Left kidney (tissue), 2 donors: ENCODE measurements around the gene ZDHHC16. TPM values are rescaled to one million over a fixed set of nuclear protein-coding genes. Genes with fewer than 3 reads are reported as not detected.
"Not testable (repeated sequence)": the region's sequence is repeated elsewhere in the genome, so short reads cannot be mapped to it uniquely, and the experiment has no call there.

Experiments used
- DNase-seq: peaks from one replicate; pipeline ENCODE4 v3.0.0-alpha.2; 2013
- polyA plus RNA-seq: library from polyadenylated mRNA; unstranded; fragments of 120-200 nt; gene quantifications from one replicate; pipeline ENCODE4 v1.2.1, GENCODE V29; 2013; ENCODE audit not compliant: insufficient read length

Gene ZDHHC16
- polyA plus RNA-seq, 1 donor = 39.1 TPM

GRCh38 chr10:97428572-97428981, 17.4 kb upstream of the ZDHHC16 start:
- no peak for DNase-seq

GRCh38 chr10:97434055-97434454, 11.9 kb upstream of the ZDHHC16 start:
- DNase-seq = no peak

GRCh38 chr10:97434557-97434956, 11.4 kb upstream of the ZDHHC16 start:
- DNase-seq = no peak

- DNase-seq = no peak
Observed at GRCh38 chr10:97435211-97435610, 10.8 kb upstream of the ZDHHC16 start.

GRCh38 chr10:97442277-97442676, 3.7 kb upstream of the ZDHHC16 start:
- DNase-seq = no peak

GRCh38 chr10:97444212-97444611, 1.8 kb upstream of the ZDHHC16 start:
- no peak for DNase-seq

- no peak for DNase-seq
Observed at GRCh38 chr10:97445357-97445721, 636 bp upstream of the ZDHHC16 start.

GRCh38 chr10:97450828-97451227, 4.9 kb downstream of the ZDHHC16 start:
- no peak for DNase-seq

- DNase-seq = no peak
Observed at GRCh38 chr10:97451605-97452004, 5.6 kb downstream of the ZDHHC16 start.

GRCh38 chr10:97452352-97452751, 6.4 kb downstream of the ZDHHC16 start:
- no peak for DNase-seq

- DNase-seq = no peak
Observed at GRCh38 chr10:97454330-97455036, 8.5 kb downstream of the ZDHHC16 start.

- no peak for DNase-seq
Observed at GRCh38 chr10:97456034-97456685, 10.2 kb downstream of the ZDHHC16 start.

- no peak for DNase-seq
Observed at GRCh38 chr10:97456686-97457065, 10.7 kb downstream of the ZDHHC16 start.

- DNase-seq = no peak
Observed at GRCh38 chr10:97459111-97459510, 13.1 kb downstream of the ZDHHC16 start.

GRCh38 chr10:97459933-97460332, 14.0 kb downstream of the ZDHHC16 start:
- no peak for DNase-seq

GRCh38 chr10:97462309-97462708, 16.3 kb downstream of the ZDHHC16 start:
- DNase-seq = no peak

GRCh38 chr10:97463363-97464132, 17.6 kb downstream of the ZDHHC16 start:
- peak; percentile 49 for DNase-seq

- no peak for DNase-seq
Observed at GRCh38 chr10:97464226-97464625, 18.3 kb downstream of the ZDHHC16 start.

GRCh38 chr10:97465982-97466381, 20.0 kb downstream of the ZDHHC16 start:
- DNase-seq = no peak

- DNase-seq = no peak
Observed at GRCh38 chr10:97466755-97467154, 20.8 kb downstream of the ZDHHC16 start.

- DNase-seq = no peak
Observed at GRCh38 chr10:97468162-97468561, 22.2 kb downstream of the ZDHHC16 start.

- DNase-seq = not testable (repeated sequence)
Observed at GRCh38 chr10:97468781-97469180, 22.8 kb downstream of the ZDHHC16 start.

- no peak for DNase-seq
Observed at GRCh38 chr10:97474918-97475317, 28.9 kb downstream of the ZDHHC16 start.
